Measurements from ENCODE around the gene SLC7A9. TPM values are rescaled to one million over a fixed set of nuclear protein-coding genes. Genes with fewer than 3 reads are reported as not detected.

SLC7A9 gene
- total and polyA plus RNA-seq, 10 of the 15 experiments (the other 5 are each of a cell fraction or from before 2014, with no cell fraction given) = 0.13 to 0.17 TPM; not detected in 8

- RAD21 ChIA-PET (ENCODE audit: unreplicated experiment) = no interaction called here
- TF ChIP-seq EZH2 (IDR thresholded peaks at IDR 0.05; ENCODE audit: borderline replicate concordance, control insufficient read depth, low read depth, low read length) = no peak
- TF ChIP-seq E2F8 (IDR thresholded peaks at IDR 0.05; ENCODE audit: low read depth, partially characterized antibody) = no peak
- TF ChIP-seq BMI1 (IDR thresholded peaks at IDR 0.05; ENCODE audit: borderline replicate concordance) = no peak
- no peak for TF ChIP-seq POLR2AphosphoS5 (IDR thresholded peaks at IDR 0.05; ENCODE audit: low read length)
- no peak for TF ChIP-seq SREBF1 (IDR thresholded peaks at IDR 0.05; ENCODE audit: low read length)
- intact Hi-C loops (cut with micrococcal nuclease; ENCODE audit: unreplicated experiment) = no loop called here
- CTCF ChIA-PET = interaction anchor here (1.7 kb wide), 1 partner anchor 8 kb away, joined by 3 read pairs; no protein-coding TSS in a partner anchor
- no peaks in the 10 kb centered on the region for H3K79me2 ChIP-seq (ENCODE audit: control insufficient read depth, insufficient read depth, low read length)
- no peak overlapping the region for H3K4me3 ChIP-seq
- 56% methylated on average over 4 of the region's 4 CpGs for WGBS (ENCODE audit: insufficient coverage, insufficient replicate concordance, low lambda C conversion rate, missing lambda C conversion rate)
- DNase-seq (ENCODE audit: low read depth, low spot score) (no peak), FAIRE-seq (no peak), ATAC-seq (no peak)
- SMC1A ChIA-PET (ENCODE audit: uncharacterized antibody, unreplicated experiment) = no interaction called here
- no peaks in the 10 kb centered on the region for H3K36me3 ChIP-seq (ENCODE audit: control insufficient read depth in 2 of 2, insufficient read depth in 2 of 2, low read length in 1 of 2)
- H3K27me3 ChIP-seq (replicated peaks in 1 of 2; ENCODE audit: control insufficient read depth in 2 of 2, insufficient read depth in 2 of 2, low read length in 1 of 2) = no peaks in the 10 kb centered on the region; a peak in 1 of 4 replicates
- no peaks in the 10 kb centered on the region for H4K20me1 ChIP-seq (ENCODE audit: control insufficient read depth, insufficient read depth)
- H3K4me2 ChIP-seq (ENCODE audit: control insufficient read depth, insufficient read depth) = no peak overlapping the region
- POLR2A ChIA-PET = no interaction called here
- H3K9me3 ChIP-seq (replicated peaks; ENCODE audit: control insufficient read depth, insufficient read depth, low read length) = no peaks in the 10 kb centered on the region
- in situ Hi-C loops (cut with MboI) = no loop called here
- H2AFZ ChIP-seq (ENCODE audit: control insufficient read depth, low read depth, low read length) = no peak overlapping the region
- no peak overlapping the region for H3K27ac ChIP-seq (ENCODE audit: control insufficient read depth, insufficient read depth)
- H3K4me1 ChIP-seq (ENCODE audit: control insufficient read depth, insufficient read depth, low read length) = no peaks in the 10 kb centered on the region
- no peak overlapping the region for H3K9ac ChIP-seq (ENCODE audit: control insufficient read depth, insufficient read depth, low read length)
- no TSS peak for BruUV-seq (replicated peaks)
Observed at GRCh38 chr19:32828139-32828538, 41.4 kb downstream of the SLC7A9 start.
